GM15510 (cell line): ENCODE measurements around the gene HMGN5.

Experiments used
- POLR2A ChIP-seq: IDR thresholded peaks from 3 replicates; pipeline ENCODE4 v1.6.1; 2011; ENCODE audit warnings: borderline replicate concordance; ENCODE audit not compliant: insufficient read length; ENCODE audit errors: extremely low read depth

HMGN5 gene

GRCh38 chrX:81201671-81202455 lies at the start of gene HMGN5, which contains the start of gene SH3BGRL:
Gene HMGN5, minus strand, starts transcription at chrX:81201913. Its CDS starts 80,364 bp downstream, at chrX:81121549.
Gene SH3BGRL, plus strand, starts transcription at chrX:81202102. Its CDS starts 99 bp downstream, at chrX:81202201.
- peak; percentile 41 for TF ChIP-seq POLR2A

GRCh38 chrX:81241753-81242152 lies 40.0 kb upstream of the HMGN5 start:
- no peak for TF ChIP-seq POLR2A

GRCh38 chrX:81240701-81241331 lies 39.1 kb upstream of the HMGN5 start:
- TF ChIP-seq POLR2A, result no peak

- TF ChIP-seq POLR2A, result no peak
Measured at GRCh38 chrX:81238166-81238565, 36.5 kb upstream of the HMGN5 start.

- TF ChIP-seq POLR2A, result no peak
Measured at GRCh38 chrX:81237516-81237915, 35.8 kb upstream of the HMGN5 start.

GRCh38 chrX:81232218-81232617 lies 30.5 kb upstream of the HMGN5 start:
- TF ChIP-seq POLR2A, result no peak

GRCh38 chrX:81231476-81231875 lies 29.8 kb upstream of the HMGN5 start:
- no peak for TF ChIP-seq POLR2A

GRCh38 chrX:81229901-81230300 lies 28.2 kb upstream of the HMGN5 start:
- no peak for TF ChIP-seq POLR2A

- no peak for TF ChIP-seq POLR2A
Measured at GRCh38 chrX:81229229-81229628, 27.5 kb upstream of the HMGN5 start.

GRCh38 chrX:81215685-81216084 lies 14.0 kb upstream of the HMGN5 start:
- TF ChIP-seq POLR2A, result no peak

GRCh38 chrX:81208916-81209315 lies 7.2 kb upstream of the HMGN5 start:
- no peak for TF ChIP-seq POLR2A

- no peak for TF ChIP-seq POLR2A
Measured at GRCh38 chrX:81206476-81206875, 4.8 kb upstream of the HMGN5 start.

GRCh38 chrX:81205551-81205950 lies 3.8 kb upstream of the HMGN5 start:
- no peak for TF ChIP-seq POLR2A

GRCh38 chrX:81202943-81203342 lies 1.2 kb upstream of the HMGN5 start:
- no peak for TF ChIP-seq POLR2A

GRCh38 chrX:81202456-81202819 lies 725 bp upstream of the HMGN5 start:
- no peak for TF ChIP-seq POLR2A

GRCh38 chrX:81201071-81201470 lies 642 bp downstream of the HMGN5 start:
- TF ChIP-seq POLR2A, result no peak
